Measurements from ENCODE around the gene MRTFB. TPM values are rescaled to one million over a fixed set of nuclear protein-coding genes. Genes with fewer than 3 reads are reported as not detected.
"Not testable (repeated sequence)": the region's sequence is repeated elsewhere in the genome, so short reads cannot be mapped to it uniquely, and the experiment has no call there.

MRTFB gene, protein sequence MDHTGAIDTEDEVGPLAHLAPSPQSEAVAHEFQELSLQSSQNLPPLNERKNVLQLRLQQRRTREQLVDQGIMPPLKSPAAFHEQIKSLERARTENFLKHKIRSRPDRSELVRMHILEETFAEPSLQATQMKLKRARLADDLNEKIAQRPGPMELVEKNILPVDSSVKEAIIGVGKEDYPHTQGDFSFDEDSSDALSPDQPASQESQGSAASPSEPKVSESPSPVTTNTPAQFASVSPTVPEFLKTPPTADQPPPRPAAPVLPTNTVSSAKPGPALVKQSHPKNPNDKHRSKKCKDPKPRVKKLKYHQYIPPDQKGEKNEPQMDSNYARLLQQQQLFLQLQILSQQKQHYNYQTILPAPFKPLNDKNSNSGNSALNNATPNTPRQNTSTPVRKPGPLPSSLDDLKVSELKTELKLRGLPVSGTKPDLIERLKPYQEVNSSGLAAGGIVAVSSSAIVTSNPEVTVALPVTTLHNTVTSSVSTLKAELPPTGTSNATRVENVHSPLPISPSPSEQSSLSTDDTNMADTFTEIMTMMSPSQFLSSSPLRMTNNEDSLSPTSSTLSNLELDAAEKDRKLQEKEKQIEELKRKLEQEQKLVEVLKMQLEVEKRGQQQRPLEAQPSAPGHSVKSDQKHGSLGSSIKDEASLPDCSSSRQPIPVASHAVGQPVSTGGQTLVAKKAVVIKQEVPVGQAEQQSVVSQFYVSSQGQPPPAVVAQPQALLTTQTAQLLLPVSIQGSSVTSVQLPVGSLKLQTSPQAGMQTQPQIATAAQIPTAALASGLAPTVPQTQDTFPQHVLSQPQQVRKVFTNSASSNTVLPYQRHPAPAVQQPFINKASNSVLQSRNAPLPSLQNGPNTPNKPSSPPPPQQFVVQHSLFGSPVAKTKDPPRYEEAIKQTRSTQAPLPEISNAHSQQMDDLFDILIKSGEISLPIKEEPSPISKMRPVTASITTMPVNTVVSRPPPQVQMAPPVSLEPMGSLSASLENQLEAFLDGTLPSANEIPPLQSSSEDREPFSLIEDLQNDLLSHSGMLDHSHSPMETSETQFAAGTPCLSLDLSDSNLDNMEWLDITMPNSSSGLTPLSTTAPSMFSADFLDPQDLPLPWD
- 8.4 and 12.9 TPM in 2 replicates for total RNA-seq

DNA sequence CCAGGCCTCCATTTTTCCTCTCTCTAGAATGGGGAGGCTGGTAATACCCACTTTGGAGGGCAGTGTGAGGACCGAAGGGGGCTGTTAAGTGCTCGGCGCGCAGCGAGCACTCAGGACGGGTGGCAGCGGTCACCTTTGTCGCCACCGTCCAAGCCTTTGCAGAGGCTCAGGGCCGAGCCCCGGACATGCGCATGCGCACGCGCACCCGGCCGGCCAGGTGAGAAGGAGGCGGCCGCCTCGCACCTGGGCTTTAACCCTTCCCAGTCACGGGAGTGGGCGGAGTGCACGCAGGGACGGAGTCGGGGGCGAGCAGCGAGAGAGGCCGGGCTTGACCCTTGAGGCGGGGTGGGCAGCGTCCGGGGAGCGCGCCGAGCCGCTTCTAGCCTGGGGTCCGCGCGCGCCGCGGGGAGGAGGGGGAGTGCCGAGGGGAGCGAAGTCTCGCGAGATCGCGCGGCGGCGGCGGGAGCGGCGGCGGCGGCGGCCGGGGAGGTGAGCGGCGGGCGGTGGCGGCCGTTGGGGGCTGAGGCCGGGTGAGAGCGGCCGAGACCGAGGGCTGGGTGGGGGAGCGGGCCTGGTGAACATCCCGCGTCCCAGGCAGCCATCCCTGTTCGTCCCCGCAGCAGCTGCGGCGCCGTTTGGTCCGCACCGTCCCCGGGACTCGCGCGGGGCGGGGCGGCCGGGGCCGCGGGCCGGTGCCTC, at the start of gene MRTFB:
Gene MRTFB (plus strand): TSS at position 443 of the 699 bp plus-strand sequence. CDS start 69,288 bp downstream, outside the sequence.
- H3K4me3 ChIP-seq (ENCODE audit: low read depth, low read length) = peak within 1 kb of the TSS; percentile 92
- DNase-seq (ENCODE audit: low read depth) = no peak
- TF ChIP-seq, protein P1, sequence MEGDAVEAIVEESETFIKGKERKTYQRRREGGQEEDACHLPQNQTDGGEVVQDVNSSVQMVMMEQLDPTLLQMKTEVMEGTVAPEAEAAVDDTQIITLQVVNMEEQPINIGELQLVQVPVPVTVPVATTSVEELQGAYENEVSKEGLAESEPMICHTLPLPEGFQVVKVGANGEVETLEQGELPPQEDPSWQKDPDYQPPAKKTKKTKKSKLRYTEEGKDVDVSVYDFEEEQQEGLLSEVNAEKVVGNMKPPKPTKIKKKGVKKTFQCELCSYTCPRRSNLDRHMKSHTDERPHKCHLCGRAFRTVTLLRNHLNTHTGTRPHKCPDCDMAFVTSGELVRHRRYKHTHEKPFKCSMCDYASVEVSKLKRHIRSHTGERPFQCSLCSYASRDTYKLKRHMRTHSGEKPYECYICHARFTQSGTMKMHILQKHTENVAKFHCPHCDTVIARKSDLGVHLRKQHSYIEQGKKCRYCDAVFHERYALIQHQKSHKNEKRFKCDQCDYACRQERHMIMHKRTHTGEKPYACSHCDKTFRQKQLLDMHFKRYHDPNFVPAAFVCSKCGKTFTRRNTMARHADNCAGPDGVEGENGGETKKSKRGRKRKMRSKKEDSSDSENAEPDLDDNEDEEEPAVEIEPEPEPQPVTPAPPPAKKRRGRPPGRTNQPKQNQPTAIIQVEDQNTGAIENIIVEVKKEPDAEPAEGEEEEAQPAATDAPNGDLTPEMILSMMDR (conservative IDR thresholded peaks at IDR 0.05; ENCODE audit: low read depth, low read length) = no peak

DNA sequence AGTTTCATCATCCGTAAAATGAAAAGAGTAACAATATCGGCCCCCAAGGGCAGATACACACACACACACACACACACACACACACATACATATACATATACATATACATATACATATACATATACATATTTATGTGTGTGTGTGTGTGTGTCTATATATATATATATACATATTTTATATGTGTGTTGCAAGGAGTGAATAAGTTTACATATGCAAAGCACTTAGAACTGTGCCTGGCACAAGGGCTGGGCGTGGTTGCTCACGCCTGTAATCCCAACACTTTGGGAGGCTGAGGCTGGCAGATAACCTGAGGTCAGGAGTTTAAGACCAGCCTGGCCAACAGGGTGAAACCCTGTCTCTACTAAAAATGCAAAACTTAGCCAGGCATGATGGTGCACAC, 47.6 kb upstream of the MRTFB start:
- not testable (repeated sequence) for H3K4me3 ChIP-seq (ENCODE audit: low read depth, low read length); DNase-seq (ENCODE audit: low read depth)

DNA sequence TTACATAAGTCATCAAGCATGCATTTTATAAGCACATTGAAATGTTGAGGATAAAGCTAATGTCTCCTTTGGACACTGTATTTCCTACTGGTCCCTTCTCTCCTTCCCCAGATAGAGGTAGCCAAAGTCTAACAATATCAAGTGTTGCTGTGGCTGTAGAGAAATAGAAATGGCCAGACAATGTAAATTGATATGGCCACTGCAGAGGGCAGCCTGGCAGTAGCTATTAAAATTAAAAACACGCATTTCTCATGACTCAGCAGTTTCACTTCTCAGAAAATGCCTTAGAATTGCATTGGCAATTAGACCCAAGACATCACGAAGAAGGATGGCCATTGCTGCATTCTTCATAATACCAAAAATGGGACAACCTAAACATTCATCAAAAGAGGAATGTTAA, 46.8 kb upstream of the MRTFB start:
- TF ChIP-seq, protein P1 (conservative IDR thresholded peaks at IDR 0.05; ENCODE audit: low read depth, low read length) = peak; percentile 14

DNA sequence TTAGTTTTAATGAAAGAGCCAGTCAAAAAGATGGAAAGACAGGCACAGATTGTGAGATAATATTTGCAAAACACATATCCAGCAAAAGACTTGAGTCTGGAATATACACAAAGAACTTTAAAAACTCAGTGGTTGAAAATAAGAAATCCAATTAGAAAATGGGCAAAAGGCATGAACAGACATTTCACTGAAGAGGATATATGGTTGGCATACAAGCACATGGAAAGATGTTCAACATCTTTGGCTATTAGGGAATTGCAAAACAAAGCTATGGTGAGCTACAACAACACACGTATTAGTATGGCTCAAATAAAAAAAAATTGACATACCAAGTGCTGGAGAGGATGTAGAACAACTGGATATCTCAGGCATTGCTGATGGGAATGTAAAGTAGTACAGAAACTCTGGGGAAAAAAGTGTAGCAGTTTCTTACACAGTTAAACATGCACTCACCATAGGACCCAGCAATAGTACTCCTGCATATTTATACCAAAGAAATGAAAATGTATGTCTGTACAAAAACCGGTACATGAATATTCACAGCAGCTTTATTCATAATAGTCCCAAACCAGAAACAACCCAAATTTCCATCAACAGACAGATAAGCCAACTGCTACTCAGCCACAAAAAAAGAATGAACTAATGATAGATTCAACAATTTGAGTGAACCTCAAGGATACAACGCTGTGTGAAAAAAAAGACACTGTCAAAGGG, 44.4 kb upstream of the MRTFB start:
- TF ChIP-seq, protein P1 (conservative IDR thresholded peaks at IDR 0.05; ENCODE audit: low read depth, low read length) = no peak
- no peak for DNase-seq (ENCODE audit: low read depth)
- H3K4me3 ChIP-seq (ENCODE audit: low read depth, low read length) = no peak overlapping the region

More for the DNA sequence above, 46.8 kb upstream of the MRTFB start:
- no peak for DNase-seq (ENCODE audit: low read depth)
- H3K4me3 ChIP-seq (ENCODE audit: low read depth, low read length) = no peak overlapping the region

DNA sequence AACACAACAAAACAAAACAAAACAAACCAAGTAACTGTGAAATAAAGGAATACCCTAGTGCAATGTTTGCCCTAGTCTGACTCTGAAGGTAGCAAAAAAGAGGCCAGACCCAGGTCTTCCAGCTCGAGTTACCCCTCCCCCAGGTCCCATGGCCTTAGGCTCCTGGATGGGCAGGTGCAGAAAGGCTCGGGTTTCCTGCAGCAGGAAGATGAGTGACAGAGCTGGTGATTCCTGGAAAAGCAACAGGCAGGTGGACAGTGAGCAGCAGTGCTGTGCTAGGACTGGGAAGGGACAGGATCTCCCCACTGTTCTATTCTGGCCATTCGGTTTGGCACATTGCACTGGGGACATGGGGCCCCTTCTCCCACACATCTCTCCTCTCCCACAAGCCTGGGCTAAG, 42.9 kb upstream of the MRTFB start:
- no peak overlapping the region for H3K4me3 ChIP-seq (ENCODE audit: low read depth, low read length)
- DNase-seq (ENCODE audit: low read depth) = no peak
- TF ChIP-seq, protein P1 (conservative IDR thresholded peaks at IDR 0.05; ENCODE audit: low read depth, low read length) = no peak

DNA sequence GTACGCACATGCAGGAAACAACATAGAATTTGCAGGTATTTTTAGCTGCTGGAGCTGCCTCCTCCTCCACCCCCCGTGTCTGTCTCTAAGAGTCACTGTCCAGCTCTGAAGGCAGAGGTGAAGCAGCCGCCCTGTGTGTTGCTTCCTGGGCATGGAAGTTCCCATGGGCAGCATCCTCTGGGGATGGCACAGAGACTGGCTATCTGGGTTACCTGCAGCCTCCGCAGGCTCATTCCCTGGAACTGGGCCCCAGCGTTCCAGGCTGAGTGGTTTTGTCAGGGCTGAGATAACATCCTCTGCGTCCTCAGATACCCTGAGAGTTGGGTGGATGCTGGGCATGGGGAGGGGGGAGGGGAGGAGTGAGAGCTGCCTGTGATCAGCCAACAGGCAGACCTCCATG, 41.5 kb upstream of the MRTFB start:
- TF ChIP-seq, protein P1 (conservative IDR thresholded peaks at IDR 0.05; ENCODE audit: low read depth, low read length) = no peak
- DNase-seq (ENCODE audit: low read depth) = no peak
- H3K4me3 ChIP-seq (ENCODE audit: low read depth, low read length) = no peak overlapping the region

Data from epithelial cell of proximal tubule (primary cell).